Measurements from ENCODE around the gene TXNDC8. TPM values are rescaled to one million over a fixed set of nuclear protein-coding genes. Genes with fewer than 3 reads are reported as not detected.
A peak's percentile ranks its signal among the peaks of the same experiment; 100 is the strongest.

Gene TXNDC8
- polyA plus RNA-seq, 6 donors from 2014 or later, result not detected

- Mint-ChIP-seq H3K27ac (no peak overlapping the region), H3K9me3 (peaks cover 0 to 4% (median 0%) of the 10 kb centered on the region in 7 donors), H3K4me1 (no peaks in the 10 kb centered on the region), H3K27me3 (peaks cover 4 to 8% (median 4%) of the 10 kb centered on the region in 3 donors), H3K4me3 (no peak overlapping the region), H3K36me3 (no peaks in the 10 kb centered on the region)
- no peak for ATAC-seq (ENCODE audit: low read depth in 2 of 2)
- no peak for DNase-seq
Observed at GRCh38 chr9:110340306-110340705, 2.6 kb upstream of the TXNDC8 start.

GRCh38 chr9:110338143-110338542 is 480 bp upstream of the TXNDC8 start:
- Mint-ChIP-seq H3K9me3 (peaks cover 0 to 4% (median 0%) of the 10 kb centered on the region in 7 donors), H3K4me3 (no peak overlapping the region), H3K27ac (no peak overlapping the region), H3K36me3 (no peaks in the 10 kb centered on the region), H3K27me3 (peaks cover 2 to 7% (median 3%) of the 10 kb centered on the region in 3 donors), H3K4me1 (peaks cover 6 to 11% (median 6%) of the 10 kb centered on the region in 3 donors)
- ATAC-seq (ENCODE audit: low read depth in 2 of 2) (no peak), DNase-seq (no peak)

- Mint-ChIP-seq H3K27ac (no peak overlapping the region), H3K4me1 (peaks cover 6 to 11% (median 6%) of the 10 kb centered on the region in 3 donors), H3K9me3 (peaks cover 0 to 4% (median 0%) of the 10 kb centered on the region in 7 donors), H3K36me3 (no peaks in the 10 kb centered on the region), H3K27me3 (peaks cover 0 to 7% (median 0%) of the 10 kb centered on the region in 3 donors), H3K4me3 (no peak overlapping the region)
- ATAC-seq (ENCODE audit: low read depth in 2 of 2) (no peak), DNase-seq (no peak)
Observed at GRCh38 chr9:110336363-110336762, 1.3 kb downstream of the TXNDC8 start.

GRCh38 chr9:110334871-110335270 is 2.8 kb downstream of the TXNDC8 start:
- no peak overlapping the region for H3K27ac Mint-ChIP-seq
- no peak for ATAC-seq (ENCODE audit: low read depth in 2 of 2)
- H3K4me1 Mint-ChIP-seq, result peaks cover 6 to 11% (median 6%) of the 10 kb centered on the region in 3 donors
- peaks cover 0 to 7% (median 5%) of the 10 kb centered on the region in 3 donors for H3K27me3 Mint-ChIP-seq
- no peaks in the 10 kb centered on the region for H3K36me3 Mint-ChIP-seq
- no peaks in the 10 kb centered on the region for H3K9me3 Mint-ChIP-seq
- no peak for DNase-seq
- H3K4me3 Mint-ChIP-seq, result no peak overlapping the region

- no peak overlapping the region for H3K27ac Mint-ChIP-seq
- peaks cover 0 to 7% (median 5%) of the 10 kb centered on the region in 3 donors for H3K27me3 Mint-ChIP-seq
- H3K4me3 Mint-ChIP-seq, result peak overlapping the region in 1 of 8 donors; percentile 33
- no peak for DNase-seq
- no peak for ATAC-seq (ENCODE audit: low read depth in 2 of 2)
- no peaks in the 10 kb centered on the region for H3K9me3 Mint-ChIP-seq
- peaks cover 6 to 11% (median 6%) of the 10 kb centered on the region in 3 donors for H3K4me1 Mint-ChIP-seq
- no peaks in the 10 kb centered on the region for H3K36me3 Mint-ChIP-seq
Observed at GRCh38 chr9:110334183-110334582, 3.5 kb downstream of the TXNDC8 start.

GRCh38 chr9:110332766-110333165 is 4.9 kb downstream of the TXNDC8 start:
- ATAC-seq (ENCODE audit: low read depth in 2 of 2) (no peak), DNase-seq (no peak)
- Mint-ChIP-seq H3K27ac (no peak overlapping the region), H3K4me1 (peaks cover 6 to 11% (median 6%) of the 10 kb centered on the region in 3 donors), H3K4me3 (no peak overlapping the region), H3K36me3 (no peaks in the 10 kb centered on the region), H3K27me3 (peaks cover 0 to 7% (median 5%) of the 10 kb centered on the region in 3 donors), H3K9me3 (no peaks in the 10 kb centered on the region)

- no peaks in the 10 kb centered on the region for H3K36me3 Mint-ChIP-seq
- no peaks in the 10 kb centered on the region for H3K9me3 Mint-ChIP-seq
- H3K4me3 Mint-ChIP-seq, result no peak overlapping the region
- no peak for ATAC-seq (ENCODE audit: low read depth in 2 of 2)
- H3K27ac Mint-ChIP-seq, result peak overlapping the region in 1 of 6 donors; percentile 81
- peaks cover 0 to 5% (median 5%) of the 10 kb centered on the region in 3 donors for H3K27me3 Mint-ChIP-seq
- no peak for DNase-seq
- peaks cover 6 to 11% (median 6%) of the 10 kb centered on the region in 3 donors for H3K4me1 Mint-ChIP-seq
Observed at GRCh38 chr9:110330484-110331105, 7.1 kb downstream of the TXNDC8 start.

GRCh38 chr9:110329639-110330230 is 7.9 kb downstream of the TXNDC8 start:
- H3K36me3 Mint-ChIP-seq, result no peaks in the 10 kb centered on the region
- H3K4me3 Mint-ChIP-seq, result no peak overlapping the region
- H3K27ac Mint-ChIP-seq, result no peak overlapping the region
- H3K27me3 Mint-ChIP-seq, result peaks cover 0 to 5% (median 0%) of the 10 kb centered on the region in 3 donors
- DNase-seq (no peak), ATAC-seq (ENCODE audit: low read depth in 2 of 2) (no peak)
- H3K9me3 Mint-ChIP-seq, result no peaks in the 10 kb centered on the region
- peaks cover 4 to 10% (median 5%) of the 10 kb centered on the region in 3 donors for H3K4me1 Mint-ChIP-seq

GRCh38 chr9:110328763-110329162 is 8.9 kb downstream of the TXNDC8 start:
- ATAC-seq (ENCODE audit: low read depth in 2 of 2) (no peak), DNase-seq (no peak)
- Mint-ChIP-seq H3K9me3 (no peaks in the 10 kb centered on the region), H3K4me3 (no peak overlapping the region), H3K27me3 (peaks cover 0 to 5% (median 0%) of the 10 kb centered on the region in 3 donors), H3K27ac (no peak overlapping the region), H3K36me3 (no peaks in the 10 kb centered on the region), H3K4me1 (peaks cover 0 to under 1% (median 0%) of the 10 kb centered on the region in 3 donors)

- no peak overlapping the region for H3K4me3 Mint-ChIP-seq
- no peak overlapping the region for H3K27ac Mint-ChIP-seq
- no peaks in the 10 kb centered on the region for H3K9me3 Mint-ChIP-seq
Observed at GRCh38 chr9:110327716-110328115, 9.9 kb downstream of the TXNDC8 start.

GRCh38 chr9:110323818-110324217 is 13.8 kb downstream of the TXNDC8 start:
- Mint-ChIP-seq H3K4me3 (no peak overlapping the region), H3K9me3 (no peaks in the 10 kb centered on the region), H3K27me3 (peaks cover 0 to 6% (median 0%) of the 10 kb centered on the region in 3 donors), H3K27ac (no peak overlapping the region), H3K36me3 (no peaks in the 10 kb centered on the region), H3K4me1 (no peaks in the 10 kb centered on the region)
- no peak for DNase-seq
- no peak for ATAC-seq (ENCODE audit: low read depth in 2 of 2)

More at GRCh38 chr9:110327716-110328115, 9.9 kb downstream of the TXNDC8 start:
- no peaks in the 10 kb centered on the region for H3K4me1 Mint-ChIP-seq
- H3K27me3 Mint-ChIP-seq, result peaks cover 0 to 6% (median 5%) of the 10 kb centered on the region in 3 donors
- no peak for DNase-seq
- ATAC-seq (ENCODE audit: low read depth in 2 of 2), result no peak
- H3K36me3 Mint-ChIP-seq, result no peaks in the 10 kb centered on the region

GRCh38 chr9:110320651-110321445 is 16.8 kb downstream of the TXNDC8 start:
- ATAC-seq (ENCODE audit: low read depth in 2 of 2) (no peak), DNase-seq (no peak)
- Mint-ChIP-seq H3K4me1 (peaks cover 9 to 10% (median 10%) of the 10 kb centered on the region in 3 donors), H3K27ac (no peak overlapping the region), H3K9me3 (no peaks in the 10 kb centered on the region), H3K27me3 (peaks cover 0 to 6% (median 0%) of the 10 kb centered on the region in 3 donors), H3K4me3 (no peak overlapping the region), H3K36me3 (no peaks in the 10 kb centered on the region)

GRCh38 chr9:110319781-110320492 is 17.7 kb downstream of the TXNDC8 start:
- H3K36me3 Mint-ChIP-seq, result no peaks in the 10 kb centered on the region
- DNase-seq (no peak), ATAC-seq (ENCODE audit: low read depth in 2 of 2) (no peak)
- H3K27ac Mint-ChIP-seq, result no peak overlapping the region
- no peaks in the 10 kb centered on the region for H3K9me3 Mint-ChIP-seq
- H3K27me3 Mint-ChIP-seq, result peaks cover 0 to 6% (median 0%) of the 10 kb centered on the region in 3 donors
- H3K4me3 Mint-ChIP-seq, result no peak overlapping the region
- peaks cover 9 to 10% (median 10%) of the 10 kb centered on the region in 3 donors for H3K4me1 Mint-ChIP-seq
